CD1c-positive myeloid dendritic cell (primary cell): ENCODE measurements around the gene HSPA12B.

Experiments used
- DNase-seq: peaks from one replicate; pipeline ENCODE4 v3.0.0-alpha.2; 2016; ENCODE audit errors: extremely low spot score

Gene HSPA12B

GRCh38 chr20:3766422-3767109 lies 34.1 kb downstream of the HSPA12B start:
- no peak for DNase-seq

DNA sequence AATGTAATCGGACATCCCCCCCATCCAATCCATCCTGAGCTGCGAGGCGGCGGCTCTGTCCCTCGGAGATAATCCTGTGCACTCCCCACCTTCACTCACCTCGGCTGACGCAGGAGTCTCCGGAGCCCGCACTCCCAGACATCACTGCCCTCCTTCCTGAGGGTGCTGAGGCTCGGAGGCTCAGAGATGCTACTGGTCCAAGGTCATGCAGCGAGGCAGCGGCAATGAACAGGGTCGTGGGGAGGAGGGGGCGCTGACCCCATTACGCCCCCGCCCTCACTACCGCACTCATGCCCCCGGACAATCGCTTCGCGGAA lies 34.6 kb downstream of the HSPA12B start:
- DNase-seq: no peak

- peak; percentile 98 for DNase-seq
Measured at GRCh38 chr20:3767427-3768341, 35.2 kb downstream of the HSPA12B start, which contains the start of gene ADISSP. TSS of gene ADISSP (minus strand) at chr20:3767753. CDS start at chr20:3760100, 7,653 bp downstream.

GRCh38 chr20:3768342-3769130 lies 36.1 kb downstream of the HSPA12B start:
- peak; percentile 78 for DNase-seq

DNA sequence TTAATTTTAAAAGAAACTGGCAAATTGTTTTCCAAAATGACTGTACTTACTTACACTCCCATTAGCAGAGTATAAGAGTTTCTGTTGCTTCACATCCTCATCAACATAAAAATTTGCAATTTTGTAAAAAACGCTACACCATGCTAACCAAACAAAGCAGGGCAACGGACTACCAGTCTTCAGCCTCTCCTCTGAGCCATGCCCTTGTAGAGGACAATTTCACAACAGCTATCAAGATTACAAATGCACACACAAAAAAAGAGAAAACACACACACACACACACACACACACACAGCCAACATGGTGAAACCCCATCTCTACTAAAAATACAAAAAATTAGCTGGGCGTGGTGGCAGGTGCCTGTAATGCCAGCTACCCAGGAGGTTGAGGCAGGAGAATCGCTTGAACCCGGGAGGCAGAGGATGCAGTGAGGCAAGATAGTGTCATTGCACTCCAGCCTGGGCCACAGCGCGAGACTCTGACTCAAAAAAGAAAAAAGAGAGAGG lies 39.1 kb downstream of the HSPA12B start:
- DNase-seq: no peak

GRCh38 chr20:3775457-3776108 lies 43.1 kb downstream of the HSPA12B start:
- no peak for DNase-seq

GRCh38 chr20:3777381-3777715 lies 44.9 kb downstream of the HSPA12B start:
- DNase-seq: no peak

- peak; percentile 57 for DNase-seq
Measured at GRCh38 chr20:3777716-3778629, 45.5 kb downstream of the HSPA12B start.

DNA sequence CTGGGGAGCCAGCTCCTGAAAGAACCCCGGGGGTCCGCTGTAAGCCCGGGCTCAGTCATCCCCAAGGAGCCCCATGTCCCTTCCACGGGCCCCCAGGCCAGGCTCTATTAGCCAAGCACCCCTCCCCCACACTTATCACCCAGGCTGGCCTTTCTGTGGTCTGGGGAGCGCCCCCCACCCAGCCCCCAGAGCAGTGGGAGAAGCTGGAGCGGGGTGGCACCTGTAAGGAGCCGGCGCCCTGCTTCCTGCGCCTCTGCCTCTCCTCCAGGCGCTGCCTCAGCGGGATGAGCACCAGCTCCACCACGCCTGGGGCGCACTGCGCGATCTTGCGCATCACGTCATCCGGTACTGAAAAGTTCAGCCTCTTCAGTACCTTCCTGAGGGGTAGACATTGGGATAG lies 46.5 kb downstream of the HSPA12B start:
- DNase-seq: no peak

GRCh38 chr20:3781153-3781910 lies 48.8 kb downstream of the HSPA12B start, which contains the start of gene SPEF1:
TSS of gene SPEF1 (minus strand) at chr20:3781448. CDS start at chr20:3781287, 161 bp downstream.
- DNase-seq: peak; percentile 94

DNA sequence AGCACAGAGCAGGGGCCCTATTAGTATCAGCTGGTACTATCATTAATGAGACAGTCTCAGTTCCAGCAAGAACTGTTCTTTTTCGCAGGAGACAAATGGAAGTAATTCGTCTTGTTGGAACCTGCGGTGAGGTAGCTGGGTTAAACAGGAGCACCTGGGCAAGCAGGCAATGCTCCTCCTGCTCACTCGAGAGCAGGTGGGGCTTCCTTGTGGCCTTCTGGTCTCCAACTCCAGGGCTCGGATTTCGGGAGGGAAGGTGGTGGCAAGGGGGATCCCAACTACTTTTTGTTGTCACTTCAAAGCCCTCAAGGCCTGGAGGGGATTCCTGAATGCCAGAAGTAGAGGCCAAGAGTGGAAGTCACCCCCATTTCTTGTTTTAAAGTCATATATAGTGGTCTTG lies 50.1 kb downstream of the HSPA12B start:
- DNase-seq: no peak

- DNase-seq: no peak
Measured at GRCh38 chr20:3783068-3783489, 50.6 kb downstream of the HSPA12B start.

- DNase-seq: no peak
Measured at GRCh38 chr20:3783511-3784195, 51.2 kb downstream of the HSPA12B start.

DNA sequence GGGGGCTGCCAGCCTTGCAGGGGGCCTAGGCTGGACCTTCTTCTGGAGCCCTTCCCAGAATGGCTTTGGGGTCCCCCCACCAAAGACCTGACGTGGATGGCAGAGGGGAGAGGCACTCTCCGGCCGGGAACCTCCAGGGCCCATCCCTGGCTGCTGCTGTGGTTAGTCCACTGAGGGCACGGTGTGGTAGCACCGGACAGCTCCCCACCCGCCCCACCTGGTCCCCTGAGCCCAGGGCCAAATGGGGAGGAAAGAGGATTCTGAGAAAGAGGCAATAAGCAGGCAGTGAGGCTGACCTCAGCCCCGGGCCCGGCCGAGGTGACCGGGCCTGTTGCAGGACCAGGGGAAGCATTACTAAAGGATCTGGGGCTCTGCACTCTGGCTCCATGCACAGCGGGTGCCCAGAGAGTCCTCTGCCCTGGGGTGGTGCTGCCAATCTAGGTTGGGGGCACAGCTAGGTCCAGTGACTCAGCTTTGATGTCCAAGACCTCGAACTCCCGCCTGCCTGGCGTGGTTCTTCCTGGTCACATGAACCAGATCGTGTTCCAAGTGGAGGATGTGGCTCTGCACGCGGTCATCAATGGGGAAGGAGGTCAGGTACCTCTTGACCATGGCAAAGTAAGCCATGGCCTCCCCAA lies 51.9 kb downstream of the HSPA12B start:
- no peak for DNase-seq

- no peak for DNase-seq
Measured at GRCh38 chr20:3784863-3785239, 52.4 kb downstream of the HSPA12B start.

- no peak for DNase-seq
Measured at GRCh38 chr20:3785240-3786125, 53.0 kb downstream of the HSPA12B start.

- peak; percentile 48 for DNase-seq
Measured at GRCh38 chr20:3786126-3786484, 53.6 kb downstream of the HSPA12B start.
